Esophagus muscularis mucosa (tissue), 4 donors: Measurements from ENCODE around the gene REEP6.

Experiments
- EP300 ChIP-seq: sonication (generic); formaldehyde crosslinking; IDR thresholded peaks from one replicate; pipeline ENCODE4 v1.6.1; 2017; ENCODE audit warnings: antibody characterized with exemption
- POLR2A ChIP-seq: fragments of 450-650 bp; IDR thresholded peaks from one replicate; pipeline ENCODE4 v1.6.1; 2017; ENCODE audit warnings: antibody characterized with exemption, moderate library complexity, mild to moderate bottlenecking, low read depth
- POLR2AphosphoS5 ChIP-seq, 2 donors: sonication (generic); formaldehyde crosslinking; IDR thresholded peaks; one replicate each; pipeline ENCODE4 v1.6.1; 2017; ENCODE audit warnings: antibody characterized with exemption in 2 of 2
- TF ChIP-seq, protein P1 (sequence below), 3 experiments: fragments of 200-600 bp in 2 of 3; fragments of 450-650 bp in 1 of 3; sonication (generic) in 2 of 3; IDR thresholded peaks; one replicate each; pipeline ENCODE4 v1.5.1; 2017 to 2019; ENCODE audit warnings: antibody characterized with exemption in 3 of 3, mild to moderate bottlenecking in 2 of 3, moderate library complexity in 1 of 3

DNA sequence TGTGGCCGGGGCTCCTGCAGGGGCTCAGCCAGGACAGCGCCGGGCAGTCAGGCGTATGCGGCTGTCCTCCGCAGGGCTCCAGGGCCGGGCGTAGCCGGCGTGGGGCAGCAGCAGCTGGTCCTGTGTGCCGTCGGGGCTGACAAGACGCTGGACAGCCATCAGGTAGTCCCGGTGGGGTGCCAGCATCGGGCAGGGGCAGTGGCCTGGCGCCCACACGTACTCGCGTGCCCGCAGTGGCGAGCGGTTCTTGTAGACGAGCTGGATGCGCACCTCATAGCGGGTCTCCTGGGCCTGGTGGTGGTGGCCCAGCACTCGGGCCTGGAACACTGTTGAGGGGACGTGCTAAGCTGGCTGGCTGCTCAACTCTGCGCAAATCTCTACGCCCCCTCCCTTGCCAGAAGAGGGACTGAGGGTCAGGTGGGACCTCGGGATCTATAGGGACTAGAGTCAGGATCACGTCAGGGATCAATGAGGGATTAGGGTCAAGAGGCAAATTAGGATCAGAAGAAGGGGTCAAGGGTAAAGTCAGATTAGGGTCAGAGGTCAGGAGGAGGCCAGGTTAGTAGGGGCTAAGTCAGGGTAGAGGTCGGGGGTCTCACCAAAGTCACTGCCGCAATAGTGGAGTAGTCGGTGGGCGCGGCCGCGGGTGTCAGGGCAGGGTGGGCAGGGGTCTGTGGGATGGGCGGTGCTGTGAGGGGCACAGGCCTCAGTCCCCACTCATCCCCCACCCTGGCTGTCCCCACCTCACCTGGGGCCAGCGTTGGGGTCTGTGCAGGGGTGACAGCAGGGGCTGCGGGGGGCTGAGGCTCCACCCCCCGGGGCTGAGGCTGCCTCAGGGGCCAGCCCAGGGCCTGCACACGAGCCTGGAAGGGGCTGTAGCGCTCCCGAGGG is 15.3 kb downstream of the REEP6 start:
- TF ChIP-seq, protein P1, sequence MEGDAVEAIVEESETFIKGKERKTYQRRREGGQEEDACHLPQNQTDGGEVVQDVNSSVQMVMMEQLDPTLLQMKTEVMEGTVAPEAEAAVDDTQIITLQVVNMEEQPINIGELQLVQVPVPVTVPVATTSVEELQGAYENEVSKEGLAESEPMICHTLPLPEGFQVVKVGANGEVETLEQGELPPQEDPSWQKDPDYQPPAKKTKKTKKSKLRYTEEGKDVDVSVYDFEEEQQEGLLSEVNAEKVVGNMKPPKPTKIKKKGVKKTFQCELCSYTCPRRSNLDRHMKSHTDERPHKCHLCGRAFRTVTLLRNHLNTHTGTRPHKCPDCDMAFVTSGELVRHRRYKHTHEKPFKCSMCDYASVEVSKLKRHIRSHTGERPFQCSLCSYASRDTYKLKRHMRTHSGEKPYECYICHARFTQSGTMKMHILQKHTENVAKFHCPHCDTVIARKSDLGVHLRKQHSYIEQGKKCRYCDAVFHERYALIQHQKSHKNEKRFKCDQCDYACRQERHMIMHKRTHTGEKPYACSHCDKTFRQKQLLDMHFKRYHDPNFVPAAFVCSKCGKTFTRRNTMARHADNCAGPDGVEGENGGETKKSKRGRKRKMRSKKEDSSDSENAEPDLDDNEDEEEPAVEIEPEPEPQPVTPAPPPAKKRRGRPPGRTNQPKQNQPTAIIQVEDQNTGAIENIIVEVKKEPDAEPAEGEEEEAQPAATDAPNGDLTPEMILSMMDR (IDR thresholded peaks at IDR 0.05) = no peak
- TF ChIP-seq POLR2AphosphoS5 (IDR thresholded peaks at IDR 0.05) (no peak), POLR2A (no peak), EP300 (no peak)
